Tibial nerve (tissue), 4 donors: ENCODE data around the gene ALK. TPM values are rescaled to one million over a fixed set of nuclear protein-coding genes. Genes with fewer than 3 reads are reported as not detected.

Experiments used
- DNase-seq, 2 donors: peaks; one replicate each; pipeline ENCODE4 v3.0.0-alpha.2; 2019; ENCODE audit warnings: low spot score in 2 of 2
- H3K27ac ChIP-seq, 4 donors: fragments of 200-600 bp; sonication (generic) in 3 of 4; one replicate each; pipeline ENCODE4 v1.5.1; 2017 to 2019; ENCODE audit warnings: mild to moderate bottlenecking in 1 of 4
- H3K27me3 ChIP-seq, 2 donors: fragments of 200-600 bp; sonication (generic) in 1 of 2; one replicate each; pipeline versions ENCODE4 v1.5.1 to v1.6.0; 2017 to 2019
- H3K36me3 ChIP-seq, 3 donors: fragments of 200-600 bp; sonication (generic); one replicate each; pipeline ENCODE4 v1.5.1; 2018 to 2019
- H3K4me1 ChIP-seq, 4 donors: fragments of 200-600 bp; sonication (generic) in 3 of 4; one replicate each; pipeline ENCODE4 v1.5.1; 2017 to 2019
- H3K4me3 ChIP-seq, 4 donors: fragments of 200-600 bp; sonication (generic) in 3 of 4; one replicate each; pipeline ENCODE4 v1.5.1; 2017 to 2019; ENCODE audit warnings: mild to moderate bottlenecking in 1 of 4, moderate library complexity in 1 of 4
- H3K9me3 ChIP-seq, 4 donors: fragments of 200-600 bp; sonication (generic) in 3 of 4; one replicate each; pipeline ENCODE4 v1.5.1; 2017 to 2019
- CTCF ChIP-seq, 5 experiments: fragments of 200-600 bp in 3 of 5; fragments of 450-650 bp in 2 of 5; sonication (generic) in 3 of 5; IDR thresholded peaks; one replicate each; pipeline ENCODE4 v1.5.1; 2016 to 2019; ENCODE audit warnings: antibody characterized with exemption in 5 of 5, mild to moderate bottlenecking in 3 of 5, moderate library complexity in 2 of 5
- EP300 ChIP-seq, 2 donors: sonication (generic); formaldehyde crosslinking; IDR thresholded peaks; one replicate each; pipeline ENCODE4 v1.6.1; 2017; ENCODE audit warnings: antibody characterized with exemption in 2 of 2, mild to moderate bottlenecking in 1 of 2
- POLR2A ChIP-seq, 2 donors: fragments of 450-650 bp; IDR thresholded peaks; one replicate each; pipeline ENCODE4 v1.6.1; 2017; ENCODE audit warnings: antibody characterized with exemption in 2 of 2, mild to moderate bottlenecking in 2 of 2, moderate library complexity in 2 of 2
- WGBS, 2 donors: methylation state at CpG; one replicate each; pipeline ENCODE4 v1.1.5; 2018; 5-methylcytosine and 5-hydroxymethylcytosine counted together
- total RNA-seq, 4 donors: library from RNA; depleted of rRNA; stranded (reverse); fragments of >200 nt; gene quantifications; one replicate each; pipeline ENCODE4 v1.1.0, GENCODE V29; 2016

ALK gene
- total RNA-seq, 4 donors from 2014 or later = 0.39 to 4.8 (median 0.66) TPM

- WGBS, 2 donors = 58 to 76% methylated on average over 2 of the region's 2 CpGs
- Histone ChIP-seq H3K9me3 (no peaks in the 10 kb centered on the region), H3K27me3 (no peaks in the 10 kb centered on the region), H3K4me1 (peaks cover 0 to 6% (median 0%) of the 10 kb centered on the region in 4 donors), H3K36me3 (no peaks in the 10 kb centered on the region), H3K4me3 (no peak overlapping the region), H3K27ac (no peak overlapping the region)
- DNase-seq = no peak
- TF ChIP-seq CTCF (IDR thresholded peaks at IDR 0.05) = no peak
- no peak for TF ChIP-seq POLR2A (IDR thresholded peaks at IDR 0.05)
- TF ChIP-seq EP300 (IDR thresholded peaks at IDR 0.05) = no peak
Measured at GRCh38 chr2:29530281-29530680, 391.1 kb downstream of the ALK start.

- 18 to 38% methylated on average over 18 of the region's 18 CpGs for WGBS, 2 donors
- Histone ChIP-seq H3K4me3 (no peak overlapping the region), H3K36me3 (no peaks in the 10 kb centered on the region), H3K27ac (no peak overlapping the region), H3K4me1 (peaks cover 0 to 6% (median 0%) of the 10 kb centered on the region in 4 donors), H3K9me3 (no peaks in the 10 kb centered on the region), H3K27me3 (no peaks in the 10 kb centered on the region)
- no peak for DNase-seq
- no peak for TF ChIP-seq POLR2A (IDR thresholded peaks at IDR 0.05)
- no peak for TF ChIP-seq CTCF (IDR thresholded peaks at IDR 0.05)
- no peak for TF ChIP-seq EP300 (IDR thresholded peaks at IDR 0.05)
Measured at GRCh38 chr2:29528891-29529520, 392.4 kb downstream of the ALK start.

GRCh38 chr2:29528371-29528770 is 393.0 kb downstream of the ALK start:
- Histone ChIP-seq H3K27me3 (no peaks in the 10 kb centered on the region), H3K4me1 (peaks cover 0 to 6% (median 0%) of the 10 kb centered on the region in 4 donors), H3K9me3 (no peaks in the 10 kb centered on the region), H3K36me3 (no peaks in the 10 kb centered on the region), H3K4me3 (no peak overlapping the region), H3K27ac (no peak overlapping the region)
- 87 to 95% methylated on average over 4 of the region's 4 CpGs for WGBS, 2 donors
- TF ChIP-seq EP300 (IDR thresholded peaks at IDR 0.05) (no peak), CTCF (IDR thresholded peaks at IDR 0.05) (no peak), POLR2A (IDR thresholded peaks at IDR 0.05) (no peak)
- DNase-seq = no peak

GRCh38 chr2:29527947-29528346 is 393.4 kb downstream of the ALK start:
- Histone ChIP-seq H3K27ac (no peak overlapping the region), H3K9me3 (no peaks in the 10 kb centered on the region), H3K27me3 (no peaks in the 10 kb centered on the region), H3K4me3 (no peak overlapping the region), H3K4me1 (peaks cover 0 to 6% (median 0%) of the 10 kb centered on the region in 4 donors), H3K36me3 (no peaks in the 10 kb centered on the region)
- TF ChIP-seq CTCF (IDR thresholded peaks at IDR 0.05) = no peak
- no peak for TF ChIP-seq EP300 (IDR thresholded peaks at IDR 0.05)
- no peak for TF ChIP-seq POLR2A (IDR thresholded peaks at IDR 0.05)
- no peak for DNase-seq
- 61 to 67% methylated on average over 8 of the region's 8 CpGs for WGBS, 2 donors

- TF ChIP-seq POLR2A (IDR thresholded peaks at IDR 0.05) = no peak
- no peak for TF ChIP-seq CTCF (IDR thresholded peaks at IDR 0.05)
- TF ChIP-seq EP300 (IDR thresholded peaks at IDR 0.05) = no peak
- no peaks in the 10 kb centered on the region for H3K9me3 ChIP-seq
- H3K27me3 ChIP-seq = no peaks in the 10 kb centered on the region
- no peak overlapping the region for H3K4me3 ChIP-seq
- no peak for DNase-seq
- peaks cover 0 to 6% (median 0%) of the 10 kb centered on the region in 4 donors for H3K4me1 ChIP-seq
- 90% methylated on average over 7 of the region's 7 CpGs for WGBS, 2 donors
- no peak overlapping the region for H3K27ac ChIP-seq
- H3K36me3 ChIP-seq = no peaks in the 10 kb centered on the region
Measured at GRCh38 chr2:29526587-29527586, 394.5 kb downstream of the ALK start.
